Measurements from ENCODE around the gene PCDHGA1.

- TF ChIP-seq CTCF (IDR thresholded peaks at IDR 0.05), result no peak
- TF ChIP-seq CBX8 (IDR thresholded peaks at IDR 0.05), result no peak
- TF ChIP-seq JUN (IDR thresholded peaks at IDR 0.05), result no peak
- no peak for TF ChIP-seq CEBPB (IDR thresholded peaks at IDR 0.05)
- no peak for TF ChIP-seq RAD21 (conservative IDR thresholded peaks at IDR 0.05 in 1 of 2, IDR thresholded peaks at IDR 0.05 in 1 of 2)
These were observed 185.8 kb downstream of the PCDHGA1 start for GRCh38 chr5:141515946-141516671.
